HG03469 (cell line): ENCODE measurements around the gene EPHB4.
"Not testable (repeated sequence)": the region's sequence is repeated elsewhere in the genome, so short reads cannot be mapped to it uniquely, and the experiment has no call there.

Source experiments
- ATAC-seq: cut with Tn5 transposase; IDR thresholded peaks from one replicate; pipeline ENCODE4 v1.9.1; 2021; ENCODE audit warnings: mild to moderate bottlenecking, moderate library complexity, moderate number of reproducible peaks; ENCODE audit not compliant: unreplicated experiment

EPHB4 gene

DNA sequence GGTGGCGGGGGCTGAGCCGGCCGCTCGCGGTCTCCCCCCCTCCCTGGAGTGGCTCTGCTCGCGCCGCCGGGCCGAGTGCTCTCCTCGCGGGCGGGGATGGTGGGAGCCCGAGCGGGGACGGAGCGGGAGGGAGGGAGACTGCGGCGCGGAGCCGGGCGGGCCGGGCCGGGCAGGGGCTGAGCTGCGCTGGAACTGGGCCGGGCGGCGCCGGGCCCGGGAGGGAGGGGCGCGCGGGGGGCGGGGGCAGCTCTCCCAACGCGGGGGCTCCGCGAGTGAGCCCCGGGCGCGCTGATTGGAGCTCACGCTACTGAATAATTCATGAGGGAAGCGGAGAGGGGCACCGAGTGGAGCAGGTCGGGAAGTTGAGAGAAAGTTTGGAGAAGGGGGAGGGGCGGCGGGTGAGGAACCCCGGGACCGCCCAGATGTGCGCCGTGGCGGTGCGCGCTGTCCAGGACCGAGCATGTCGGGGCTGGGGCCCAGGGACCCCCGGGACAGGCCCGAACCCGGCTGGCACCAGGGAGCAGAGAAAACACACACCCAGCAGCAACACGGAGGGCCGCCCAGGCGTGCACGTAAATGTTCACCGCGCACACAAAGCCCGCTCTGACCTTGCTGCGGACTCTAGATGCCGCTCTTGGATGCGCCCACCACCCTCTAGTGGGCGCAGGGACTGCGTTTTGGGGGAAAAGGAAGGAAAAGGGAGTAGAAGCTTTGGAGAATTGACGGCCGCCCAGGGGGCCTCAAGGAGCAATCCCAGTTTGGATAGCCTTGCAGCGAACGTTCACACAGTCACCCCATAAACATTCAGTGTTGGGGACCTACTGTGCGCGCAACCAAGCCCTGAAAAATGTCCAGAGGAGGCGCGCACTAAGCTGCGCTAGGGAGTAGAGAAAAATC is at the start of gene EPHB4:
Gene EPHB4 (minus strand): TSS at position 194 of the 897 bp plus-strand sequence. CDS start 493 bp downstream, outside the sequence.
- ATAC-seq, result no peak

DNA sequence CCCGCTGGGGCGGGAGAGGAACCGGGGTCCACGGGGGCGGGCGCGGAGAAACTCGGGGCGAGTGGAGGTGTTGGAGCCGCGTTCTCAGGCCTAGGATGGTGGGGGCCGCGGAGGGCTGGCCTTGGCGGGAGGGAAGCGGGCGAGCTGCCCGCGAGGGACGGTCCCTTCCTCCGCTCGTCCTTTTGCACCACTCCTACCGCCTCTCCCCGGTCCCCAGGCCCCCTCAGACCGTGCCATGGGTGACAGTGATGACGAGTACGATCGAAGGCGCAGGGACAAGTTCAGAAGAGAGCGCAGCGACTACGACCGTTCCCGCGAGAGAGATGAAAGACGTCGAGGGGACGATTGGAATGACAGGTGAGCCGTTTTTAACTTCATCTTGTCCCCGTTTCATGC is 48.0 kb upstream of the EPHB4 start:
- ATAC-seq, result no peak

DNA sequence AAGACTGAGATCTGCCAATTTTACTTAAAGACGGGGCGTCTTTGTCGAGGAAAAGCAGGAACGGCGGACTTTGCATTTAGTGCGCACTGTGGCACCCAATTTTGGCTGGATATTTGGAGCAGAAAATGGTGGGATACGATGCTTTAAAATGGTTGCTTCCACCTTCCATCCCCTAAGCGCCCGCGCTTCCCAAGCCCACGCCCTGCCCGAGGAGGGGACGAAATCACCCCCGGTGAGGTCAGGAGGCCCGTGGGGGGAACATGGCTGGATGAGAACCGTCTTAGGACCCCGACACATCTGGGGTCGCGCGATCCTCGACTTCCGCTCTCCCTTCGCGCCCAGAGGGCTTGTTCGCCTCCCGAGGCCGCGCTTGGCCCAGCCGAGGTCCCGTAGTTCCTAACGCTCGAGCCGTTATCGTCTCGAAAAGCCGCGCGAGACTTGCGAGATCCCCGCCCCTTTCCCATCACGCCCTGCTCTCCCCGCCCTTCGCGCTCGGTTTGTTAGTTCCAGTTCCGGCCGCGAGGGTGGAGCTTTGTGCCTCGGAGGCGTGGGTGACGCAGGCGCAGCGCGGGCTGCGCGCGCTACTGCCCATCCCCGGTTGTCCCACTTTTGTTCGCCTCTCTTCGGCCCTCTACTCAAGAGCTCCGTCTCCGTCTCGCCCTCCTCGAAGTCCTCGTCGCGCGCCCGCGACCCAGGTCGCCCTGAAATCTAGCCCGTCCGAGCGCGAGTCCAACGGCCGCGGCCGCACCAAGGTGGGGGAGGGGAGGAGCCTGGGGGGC is 47.4 kb upstream of the EPHB4 start, which contains the start of gene SRRT:
Gene SRRT (plus strand): TSS at position 527 of the 779 bp plus-strand sequence. CDS start 488 bp downstream, outside the sequence.
- peak; percentile 64 for ATAC-seq

DNA sequence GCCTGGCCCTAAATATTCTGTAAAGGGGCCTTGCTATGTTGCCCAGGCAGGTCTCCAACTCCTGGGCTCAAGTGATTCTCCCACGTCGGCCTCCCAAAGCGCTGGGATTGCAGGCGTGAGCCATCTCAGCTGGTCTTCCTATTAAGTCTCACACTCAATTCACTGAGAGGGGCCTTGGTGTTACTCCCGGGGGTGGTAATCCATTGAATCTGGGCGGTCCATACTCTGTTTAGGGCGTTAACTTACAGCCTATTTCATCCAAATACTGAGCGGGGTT is 46.9 kb upstream of the EPHB4 start:
- no peak for ATAC-seq

DNA sequence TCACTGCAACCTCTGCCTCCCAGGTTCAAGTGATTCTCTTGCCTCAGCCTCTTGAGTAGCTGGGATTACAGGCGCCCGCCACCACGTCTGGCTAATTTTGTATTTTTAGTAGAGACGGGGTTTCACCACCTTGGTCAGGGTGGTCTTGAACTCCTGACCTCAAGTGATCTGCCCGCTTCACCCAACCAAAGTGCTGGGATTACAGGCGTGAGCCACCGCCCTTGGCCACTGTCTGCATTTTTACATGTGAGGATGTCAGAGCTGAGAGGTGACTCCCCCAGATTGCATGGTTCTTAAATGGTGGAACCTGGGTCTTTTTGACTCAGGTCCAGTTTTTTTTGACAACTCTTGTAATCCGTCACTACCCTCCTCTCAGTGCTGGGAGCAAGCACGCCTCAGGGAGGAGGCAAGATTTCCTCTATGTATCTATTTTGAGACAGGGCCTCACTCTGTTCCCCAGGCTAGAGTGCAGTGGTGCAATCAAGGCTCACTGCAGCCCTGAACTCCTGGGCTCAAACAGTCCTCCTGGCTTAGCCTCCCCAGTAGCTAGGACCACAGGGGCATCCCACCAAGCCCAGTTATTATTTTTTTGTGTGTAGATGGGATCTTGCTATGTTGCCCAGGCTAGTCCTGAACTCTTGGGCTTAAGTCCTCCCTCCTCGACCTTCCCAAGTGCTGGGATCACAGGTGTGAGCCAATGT is 46.4 kb upstream of the EPHB4 start:
- no peak for ATAC-seq

DNA sequence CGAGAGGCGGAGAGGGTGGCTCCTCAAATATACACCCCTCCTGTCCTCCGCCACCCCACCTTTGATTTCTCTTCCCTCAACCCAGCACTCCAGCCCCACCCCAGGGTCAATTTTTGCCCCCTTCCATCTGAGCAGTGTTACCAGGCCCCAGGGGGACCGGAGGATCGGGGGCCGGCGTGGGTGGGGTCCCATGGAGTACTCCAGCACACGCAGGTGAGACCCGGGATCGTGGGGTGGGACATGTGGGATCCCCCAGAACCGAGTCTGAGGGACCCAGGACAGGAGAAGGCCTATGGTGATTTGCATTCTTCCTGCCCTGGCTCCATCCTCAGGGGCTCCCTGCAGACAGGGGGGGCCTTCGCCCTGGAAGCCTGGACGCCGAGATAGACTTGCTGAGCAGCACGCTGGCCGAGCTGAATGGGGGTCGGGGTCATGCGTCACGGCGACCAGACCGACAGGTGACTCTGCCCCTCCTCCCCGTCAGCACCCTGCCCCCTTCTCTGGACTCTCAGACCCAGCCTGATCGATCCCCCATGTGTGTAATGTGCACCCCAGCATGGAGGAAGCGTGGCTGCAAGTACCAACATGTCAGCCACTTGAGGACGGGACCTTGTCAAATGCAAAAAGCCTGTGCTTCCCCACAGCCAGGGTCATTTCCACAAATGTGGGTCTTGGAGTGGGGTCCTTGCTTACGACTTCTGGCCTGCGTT is 40.6 kb upstream of the EPHB4 start:
- no peak for ATAC-seq

DNA sequence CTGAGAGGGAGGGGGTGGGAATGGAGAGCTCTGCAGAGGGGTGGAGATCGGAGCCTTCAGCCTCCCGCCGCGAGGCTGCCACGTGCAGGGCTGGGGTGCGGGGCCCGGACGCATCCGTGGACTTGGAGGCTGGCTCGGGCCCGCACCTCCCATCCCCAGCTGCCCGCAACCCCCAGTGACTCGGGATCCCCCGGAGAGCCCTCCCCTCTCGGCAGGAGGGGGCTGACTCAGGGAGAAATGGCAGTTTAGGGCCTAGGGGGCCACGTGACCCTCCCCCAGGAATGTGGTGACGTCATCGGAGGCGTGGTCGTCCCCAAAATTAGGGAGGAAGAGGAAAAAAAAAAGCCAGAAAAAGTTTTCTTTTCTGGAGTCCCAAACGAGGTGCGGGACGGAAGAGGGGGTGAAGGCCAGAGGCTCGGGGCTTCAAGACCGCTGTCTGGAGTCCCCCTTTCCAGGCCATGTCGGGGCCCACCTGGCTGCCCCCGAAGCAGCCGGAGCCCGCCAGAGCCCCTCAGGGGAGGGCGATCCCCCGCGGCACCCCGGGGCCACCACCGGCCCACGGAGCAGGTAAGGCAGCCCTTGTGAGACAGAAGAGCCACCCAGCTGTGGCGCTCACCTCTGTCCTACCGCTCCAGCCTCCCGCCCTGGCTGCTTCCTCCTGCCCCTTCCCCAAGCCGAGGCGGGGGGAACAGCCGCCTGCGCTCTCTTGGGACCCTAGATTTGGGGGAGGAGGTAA is 39.9 kb upstream of the EPHB4 start, which contains the start of gene TRIP6:
Gene TRIP6 (plus strand): TSS at position 348 of the 736 bp plus-strand sequence. CDS start 111 bp downstream, at position 459.
- no peak for ATAC-seq

DNA sequence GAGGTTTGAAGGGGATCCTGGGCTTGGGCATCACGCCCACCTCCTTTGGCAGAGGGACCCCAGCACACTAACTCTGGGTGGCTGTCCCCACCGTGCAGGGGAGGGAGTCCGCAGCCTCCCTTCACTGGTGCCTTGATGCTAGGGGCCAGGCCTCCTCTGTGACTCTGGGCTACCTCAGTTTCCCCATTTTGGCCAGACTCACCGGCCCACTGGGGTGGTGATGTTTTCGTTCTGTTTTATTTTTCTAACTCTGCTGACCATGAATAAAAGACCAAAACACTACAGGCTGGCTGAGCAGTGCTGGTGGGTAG is 39.4 kb upstream of the EPHB4 start:
- no peak for ATAC-seq

DNA sequence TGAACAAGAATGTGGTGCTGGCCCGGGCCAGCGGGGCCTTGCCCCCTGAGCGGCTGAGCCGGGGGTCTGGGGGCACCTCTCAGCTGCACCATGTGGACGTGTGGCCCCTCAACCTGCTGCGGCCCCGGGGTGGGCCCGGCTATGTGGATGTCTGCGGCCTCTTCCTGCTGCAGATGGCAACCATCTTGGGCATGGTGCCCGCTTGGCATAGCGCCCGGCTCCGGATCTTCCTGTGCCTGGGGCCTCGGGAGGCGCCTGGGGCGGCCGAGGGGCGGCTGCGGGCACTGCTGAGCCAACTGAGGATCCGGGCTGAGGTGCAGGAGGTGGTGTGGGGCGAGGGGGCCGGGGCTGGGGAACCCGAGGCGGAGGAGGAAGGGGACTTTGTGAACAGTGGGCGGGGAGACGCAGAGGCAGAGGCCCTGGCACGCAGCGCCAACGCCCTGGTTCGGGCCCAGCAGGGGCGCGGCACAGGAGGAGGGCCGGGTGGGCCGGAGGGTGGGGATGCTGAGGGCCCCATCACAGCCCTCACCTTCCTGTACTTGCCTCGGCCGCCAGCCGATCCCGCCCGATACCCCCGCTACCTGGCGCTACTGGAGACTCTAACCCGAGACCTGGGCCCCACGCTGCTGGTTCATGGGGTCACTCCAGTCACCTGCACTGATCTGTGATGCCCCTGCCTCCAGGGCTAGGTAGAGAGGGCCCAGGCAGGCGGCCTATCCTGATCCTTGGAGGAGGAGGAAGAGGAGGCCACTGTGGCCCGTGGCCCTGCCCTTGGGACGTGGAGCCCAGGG is 38.8 kb upstream of the EPHB4 start:
- no peak for ATAC-seq

DNA sequence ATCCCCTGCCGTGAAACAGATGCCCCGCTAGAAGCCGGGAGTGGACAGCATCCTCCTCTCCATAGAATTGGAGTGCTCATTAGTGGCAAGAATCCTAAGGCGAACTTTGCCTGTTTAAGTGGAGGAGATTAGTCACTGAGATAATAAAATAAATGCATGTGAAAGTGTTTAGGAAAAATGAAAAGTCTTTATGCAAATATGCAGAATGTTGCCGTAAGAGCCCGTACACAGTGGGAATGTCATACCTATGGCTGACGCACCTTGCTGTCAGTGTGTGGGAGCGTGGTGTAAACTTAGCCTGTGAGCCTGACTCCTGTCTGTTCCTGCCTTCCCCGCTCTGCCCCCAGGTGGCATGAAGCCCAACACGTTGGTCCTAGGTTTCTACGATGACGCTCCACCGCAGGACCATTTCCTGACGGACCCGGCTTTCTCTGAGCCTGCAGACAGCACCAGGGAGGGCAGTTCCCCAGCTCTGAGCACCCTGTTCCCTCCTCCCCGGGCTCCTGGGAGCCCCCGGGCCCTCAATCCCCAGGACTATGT is 38.1 kb upstream of the EPHB4 start:
- ATAC-seq, result no peak

DNA sequence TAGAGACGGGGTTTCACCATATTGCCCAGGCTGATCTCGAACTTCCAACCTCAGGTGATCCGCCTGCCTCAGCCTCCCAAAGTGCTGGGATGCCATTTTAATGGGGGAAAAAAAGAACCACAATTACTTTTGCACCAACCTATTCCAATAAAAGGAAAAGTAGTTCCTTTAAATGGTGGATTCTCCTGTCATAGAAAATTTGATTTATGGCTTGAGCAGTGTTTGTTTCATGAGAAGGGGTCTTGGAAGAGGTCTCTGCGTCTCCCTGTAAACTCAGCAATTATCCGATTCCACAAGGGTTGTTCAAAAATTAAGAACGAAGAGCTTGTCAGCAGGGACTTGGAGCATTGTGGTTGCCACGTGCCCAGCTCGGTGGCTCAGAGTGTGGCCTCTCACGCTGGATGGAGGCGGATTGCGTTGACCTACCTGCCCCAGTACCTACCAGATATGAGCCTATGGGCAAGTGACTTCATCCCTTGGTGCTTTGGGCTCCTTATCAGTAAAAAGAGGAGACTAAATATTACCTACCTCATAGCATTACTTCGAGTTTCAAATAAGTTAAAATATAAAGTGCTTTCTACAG is 37.0 kb upstream of the EPHB4 start:
- no peak for ATAC-seq

DNA sequence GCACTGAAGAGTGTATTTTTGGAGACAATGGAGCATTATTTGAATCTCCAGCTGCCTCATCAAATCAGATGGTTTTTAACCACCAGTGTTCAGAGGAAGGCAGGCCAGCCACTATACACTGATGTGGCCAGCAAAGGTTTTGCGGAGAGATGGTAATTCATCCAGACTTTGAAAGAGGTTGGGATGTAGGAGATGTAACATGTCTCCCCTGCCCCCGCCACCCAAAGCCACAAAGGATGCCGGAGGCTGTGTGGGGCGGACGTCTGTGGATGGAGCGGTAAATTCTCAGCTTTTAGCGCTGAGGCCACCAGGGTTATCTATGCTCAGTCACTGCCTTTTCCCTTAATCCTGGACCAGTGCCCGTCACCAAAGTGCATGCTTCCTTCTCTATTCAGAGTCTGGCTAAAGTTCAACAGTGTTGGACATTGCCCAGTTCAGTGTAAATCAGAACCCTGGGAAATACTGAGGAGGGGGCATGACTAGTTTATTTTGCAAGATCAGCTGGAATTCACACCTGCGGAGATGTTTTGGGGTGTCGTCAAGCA is 36.2 kb upstream of the EPHB4 start:
- no peak for ATAC-seq

DNA sequence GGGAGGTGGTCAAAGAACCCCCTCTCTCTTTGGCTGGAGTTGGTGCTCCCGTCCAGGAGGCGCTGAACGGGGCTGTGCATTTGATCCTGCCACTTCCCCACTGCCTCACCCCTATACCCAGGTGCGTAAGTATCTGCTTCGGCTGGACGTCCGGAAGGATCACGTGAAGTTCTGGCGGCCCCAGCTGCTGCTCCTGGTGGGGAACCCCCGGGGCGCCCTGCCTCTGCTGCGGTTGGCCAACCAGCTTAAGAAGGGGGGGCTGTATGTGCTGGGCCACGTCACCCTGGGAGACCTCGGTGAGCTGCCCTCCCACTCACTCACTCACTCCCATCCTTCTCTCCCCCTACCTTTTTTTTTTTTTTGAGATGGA is 34.3 kb upstream of the EPHB4 start:
- no peak for ATAC-seq

DNA sequence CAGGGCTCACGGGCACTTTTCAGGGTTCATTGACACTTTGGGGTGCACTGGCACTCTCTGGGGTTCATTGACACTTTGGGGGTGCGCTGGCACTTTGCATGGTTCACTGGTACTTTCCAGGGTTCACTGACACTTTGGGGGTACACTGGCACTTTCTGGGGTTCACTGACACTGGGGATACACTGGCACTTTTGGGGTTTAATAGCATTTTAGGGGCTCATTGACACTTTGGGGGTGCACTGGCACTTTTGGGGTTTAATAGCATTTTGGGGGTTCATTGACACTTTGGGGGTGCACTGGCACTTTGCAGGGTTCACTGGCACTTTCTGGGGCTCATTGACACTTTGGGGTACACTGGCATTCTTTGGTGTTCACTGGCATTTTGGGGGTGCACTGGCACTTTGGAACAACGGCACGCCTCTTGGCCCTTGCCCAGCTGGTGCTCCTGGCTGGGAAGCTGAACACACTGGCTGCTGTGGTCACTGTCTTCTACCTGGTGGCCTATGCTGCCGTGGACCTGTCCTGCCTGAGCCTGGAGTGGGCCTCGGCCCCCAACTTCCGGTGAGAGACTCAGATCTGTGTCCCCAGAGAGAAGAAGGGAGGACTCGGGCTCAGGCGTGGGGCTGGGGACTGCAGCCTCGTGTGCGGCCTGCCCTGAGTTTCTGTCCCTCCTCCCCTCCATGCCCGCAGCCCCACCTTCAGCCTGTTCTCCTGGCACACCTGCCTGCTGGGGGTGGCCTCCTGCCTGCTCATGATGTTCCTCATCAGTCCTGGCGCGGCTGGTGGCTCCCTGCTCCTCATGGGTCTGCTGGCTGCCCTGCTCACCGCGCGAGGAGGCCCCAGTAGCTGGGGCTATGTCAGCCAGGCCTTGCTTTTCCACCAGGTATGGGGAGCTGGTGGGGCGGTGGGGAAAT is 33.6 kb upstream of the EPHB4 start:
- ATAC-seq, result no peak

DNA sequence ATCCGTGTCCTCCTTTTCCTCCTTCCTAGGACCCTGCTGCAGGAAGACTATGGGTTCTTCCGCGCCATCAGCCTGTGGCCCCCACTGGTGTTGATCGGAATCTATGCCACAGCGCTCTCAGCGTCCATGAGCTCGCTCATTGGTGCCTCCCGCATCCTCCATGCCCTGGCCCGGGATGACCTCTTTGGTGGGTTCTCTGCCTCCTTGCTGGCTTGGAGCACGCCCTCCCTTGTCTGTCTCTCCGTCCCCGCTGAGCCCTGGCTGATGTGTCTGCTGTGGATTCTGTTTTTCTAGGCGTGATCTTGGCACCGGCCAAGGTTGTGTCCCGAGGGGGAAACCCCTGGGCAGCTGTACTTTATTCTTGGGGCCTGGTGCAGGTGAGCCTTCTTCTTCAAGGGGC is 32.5 kb upstream of the EPHB4 start:
- ATAC-seq, result no peak

DNA sequence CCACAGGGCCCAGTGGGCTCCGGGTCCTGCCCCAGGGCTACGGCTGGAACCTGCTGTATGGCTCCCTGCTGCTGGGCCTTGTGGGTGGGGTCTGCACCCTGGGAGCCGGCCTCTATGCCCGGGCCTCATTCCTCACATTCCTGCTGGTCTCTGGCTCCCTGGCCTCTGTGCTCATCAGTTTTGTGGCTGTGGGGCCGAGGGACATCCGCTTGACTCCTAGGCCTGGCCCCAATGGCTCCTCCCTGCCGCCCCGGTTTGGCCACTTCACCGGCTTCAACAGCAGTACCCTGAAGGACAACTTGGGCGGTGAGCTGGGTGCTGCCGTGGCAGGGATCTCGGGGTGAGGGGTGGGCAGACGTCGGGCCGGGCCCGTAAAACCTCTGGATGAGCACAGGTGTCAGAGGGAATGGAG is 29.6 kb upstream of the EPHB4 start:
- ATAC-seq, result no peak

DNA sequence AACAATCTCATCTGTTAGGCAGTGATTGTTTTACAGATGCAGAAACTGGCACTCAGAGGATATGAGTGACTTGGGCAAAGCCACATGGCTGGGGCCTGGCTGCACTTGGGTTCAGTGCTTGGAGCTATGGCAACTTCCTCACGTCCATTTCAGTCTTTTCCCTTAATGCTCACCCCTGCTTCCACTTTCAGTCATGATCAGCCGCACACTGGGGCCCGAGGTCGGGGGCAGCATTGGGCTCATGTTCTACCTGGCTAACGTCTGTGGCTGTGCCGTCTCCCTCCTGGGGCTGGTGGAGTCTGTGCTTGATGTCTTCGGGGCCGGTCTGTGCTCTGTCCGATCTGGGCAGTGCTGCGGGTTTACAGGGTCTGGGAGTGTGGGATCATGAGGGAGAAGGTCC is 28.2 kb upstream of the EPHB4 start:
- ATAC-seq, result no peak

DNA sequence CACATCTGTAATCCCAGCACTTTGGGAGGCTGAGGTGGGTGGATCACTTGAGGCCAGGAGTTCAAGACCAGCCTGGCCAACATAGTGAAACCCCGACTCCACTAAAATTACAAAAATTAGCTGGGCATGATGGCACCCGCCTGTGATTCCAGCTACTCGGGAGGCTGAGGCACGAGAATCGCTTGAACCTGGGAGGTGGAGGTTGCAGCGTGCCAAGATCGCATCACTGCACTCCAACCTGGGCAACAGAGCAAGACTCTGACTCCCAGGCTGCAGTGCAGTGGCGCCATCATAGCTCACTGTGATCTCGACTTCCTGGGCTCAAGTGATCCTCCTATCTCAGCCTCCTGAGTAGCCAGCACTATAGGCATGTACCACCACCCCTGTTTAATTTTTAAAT is 27.6 kb upstream of the EPHB4 start:
- not testable (repeated sequence) for ATAC-seq
